DOHH2 (cell line): ENCODE results near the gene MBD2.

ENCODE experiments used
- H3F3A ChIP-seq: fragments of 200-600 bp; sonication (generic), shearing (Covaris generic); 2 replicates; pipeline ENCODE4 v1.6.0; 2016; ENCODE audit warnings: antibody characterized with exemption, mild to moderate bottlenecking; ENCODE audit not compliant: control insufficient read depth, insufficient read depth
- H3K27ac ChIP-seq: fragments of 200-600 bp; sonication (generic); 2 replicates; pipeline ENCODE4 v1.5.1; 2014; ENCODE audit warnings: low read depth, mild to moderate bottlenecking, low read length, moderate library complexity
- H3K27me3 ChIP-seq: fragments of 200-600 bp; sonication (generic); 2 replicates; pipeline ENCODE4 v1.6.1; 2014; ENCODE audit warnings: mild to moderate bottlenecking, low read length, mixed read lengths; ENCODE audit not compliant: control insufficient read depth
- H3K36me3 ChIP-seq: fragments of 200-600 bp; sonication (generic); 2 replicates; pipeline ENCODE4 v1.6.1; 2014; ENCODE audit warnings: mild to moderate bottlenecking, low read length, moderate library complexity, mixed read lengths; ENCODE audit not compliant: control insufficient read depth
- H3K4me1 ChIP-seq: fragments of 200-600 bp; sonication (generic); 2 replicates; pipeline ENCODE4 v1.6.1; 2014; ENCODE audit warnings: mild to moderate bottlenecking, low read length, mixed read lengths; ENCODE audit not compliant: control insufficient read depth
- H3K4me2 ChIP-seq: fragments of 200-600 bp; sonication (generic); 2 replicates; pipeline ENCODE4 v1.6.0; 2014; ENCODE audit warnings: mild to moderate bottlenecking, low read length, moderate library complexity
- H3K4me3 ChIP-seq: fragments of 200-600 bp; sonication (generic); 2 replicates; pipeline ENCODE4 v1.5.1; 2014; ENCODE audit warnings: mild to moderate bottlenecking, low read length, mixed read lengths
- H3K79me2 ChIP-seq: fragments of 200-600 bp; sonication (generic); 2 replicates; pipeline ENCODE4 v1.6.1; 2014; ENCODE audit warnings: mild to moderate bottlenecking, low read length, mixed read lengths; ENCODE audit not compliant: control insufficient read depth
- H3K9me2 ChIP-seq: fragments of 200-600 bp; sonication (generic); replicated peaks from 2 replicates; pipeline ENCODE4 v1.6.1; 2014; ENCODE audit warnings: mild to moderate bottlenecking, low read length, mixed read lengths; ENCODE audit not compliant: control insufficient read depth
- H3K9me3 ChIP-seq: fragments of 200-600 bp; sonication (generic); 2 replicates; pipeline ENCODE4 v1.6.1; 2014; ENCODE audit warnings: antibody characterized with exemption, low read length, mixed read lengths; ENCODE audit not compliant: control insufficient read depth, insufficient read depth
- H4K20me1 ChIP-seq: fragments of 200-600 bp; sonication (generic); 2 replicates; pipeline ENCODE4 v1.6.0; 2014; ENCODE audit warnings: low read depth, mild to moderate bottlenecking, antibody characterized with exemption, low read length, moderate library complexity; ENCODE audit not compliant: control insufficient read depth, insufficient read depth
- EZH2phosphoT487 ChIP-seq: fragments of 200-600 bp; sonication (generic); IDR thresholded peaks from 2 replicates; pipeline ENCODE4 v1.6.1; 2017; ENCODE audit warnings: borderline replicate concordance, mild to moderate bottlenecking, antibody characterized with exemption, low read length, moderate library complexity, mixed read lengths
- TF ChIP-seq, protein P1 (sequence below): fragments of 200-600 bp; sonication (generic); IDR thresholded peaks from one replicate; pipeline ENCODE4 v1.5.1; 2014; ENCODE audit warnings: antibody characterized with exemption, mild to moderate bottlenecking, low read depth, low read length; ENCODE audit not compliant: poor library complexity, severe bottlenecking

Gene MBD2

DNA sequence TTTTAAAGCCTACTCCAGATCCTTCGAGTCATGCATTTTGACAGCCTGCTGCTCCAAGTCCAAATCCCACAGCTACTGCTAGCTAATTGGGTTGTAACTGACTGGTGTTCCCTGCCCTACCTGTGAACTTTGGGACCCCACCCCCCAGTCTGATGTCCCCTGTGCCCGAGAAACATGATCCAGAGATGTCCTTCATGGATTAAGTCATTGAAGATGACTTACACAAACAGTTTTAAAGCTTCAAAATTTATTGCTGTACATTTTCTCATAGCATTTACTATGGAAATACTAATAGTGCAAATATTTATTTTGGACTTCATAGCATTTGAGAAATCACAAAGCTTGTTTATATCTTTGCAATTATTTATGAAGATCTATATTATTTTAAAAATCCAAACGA is 73.1 kb downstream of the MBD2 start:
- no peaks in the 10 kb centered on the region for H3K4me1 ChIP-seq
- TF ChIP-seq EZH2phosphoT487: no peak
- TF ChIP-seq, protein P1, sequence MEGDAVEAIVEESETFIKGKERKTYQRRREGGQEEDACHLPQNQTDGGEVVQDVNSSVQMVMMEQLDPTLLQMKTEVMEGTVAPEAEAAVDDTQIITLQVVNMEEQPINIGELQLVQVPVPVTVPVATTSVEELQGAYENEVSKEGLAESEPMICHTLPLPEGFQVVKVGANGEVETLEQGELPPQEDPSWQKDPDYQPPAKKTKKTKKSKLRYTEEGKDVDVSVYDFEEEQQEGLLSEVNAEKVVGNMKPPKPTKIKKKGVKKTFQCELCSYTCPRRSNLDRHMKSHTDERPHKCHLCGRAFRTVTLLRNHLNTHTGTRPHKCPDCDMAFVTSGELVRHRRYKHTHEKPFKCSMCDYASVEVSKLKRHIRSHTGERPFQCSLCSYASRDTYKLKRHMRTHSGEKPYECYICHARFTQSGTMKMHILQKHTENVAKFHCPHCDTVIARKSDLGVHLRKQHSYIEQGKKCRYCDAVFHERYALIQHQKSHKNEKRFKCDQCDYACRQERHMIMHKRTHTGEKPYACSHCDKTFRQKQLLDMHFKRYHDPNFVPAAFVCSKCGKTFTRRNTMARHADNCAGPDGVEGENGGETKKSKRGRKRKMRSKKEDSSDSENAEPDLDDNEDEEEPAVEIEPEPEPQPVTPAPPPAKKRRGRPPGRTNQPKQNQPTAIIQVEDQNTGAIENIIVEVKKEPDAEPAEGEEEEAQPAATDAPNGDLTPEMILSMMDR: no peak
- H3F3A ChIP-seq: peaks cover 41% of the 10 kb centered on the region
- no peak overlapping the region for H3K27ac ChIP-seq
- H3K4me3 ChIP-seq: no peak overlapping the region
- no peaks in the 10 kb centered on the region for H3K27me3 ChIP-seq
- H3K9me2 ChIP-seq: no peaks in the 10 kb centered on the region
- 0 out of 2 replicates have a peak, but pooled peaks cover 7% of the 10 kb centered on the region for H4K20me1 ChIP-seq
- H3K4me2 ChIP-seq: no peak overlapping the region
- no peaks in the 10 kb centered on the region for H3K79me2 ChIP-seq
- peaks cover 50% of the 10 kb centered on the region for H3K36me3 ChIP-seq
- no peaks in the 10 kb centered on the region for H3K9me3 ChIP-seq

DNA sequence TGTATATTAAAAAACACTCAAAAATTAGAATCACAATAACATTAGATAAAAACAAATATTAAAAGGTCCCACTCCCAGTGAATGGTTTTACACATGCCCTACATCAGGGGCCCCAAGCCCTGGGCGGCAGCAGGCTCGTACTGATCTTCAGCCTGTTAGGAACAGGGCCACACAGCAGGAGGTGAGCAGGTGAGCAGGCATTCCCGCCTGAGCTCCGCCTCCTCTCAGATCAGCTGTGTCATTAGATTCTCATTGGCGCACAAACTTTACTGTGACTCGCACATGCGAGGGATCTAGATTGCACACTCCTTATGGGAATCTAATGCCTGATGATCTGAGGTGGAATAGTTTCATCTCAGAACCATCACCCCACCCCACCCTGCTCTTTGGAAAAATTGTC is 74.2 kb downstream of the MBD2 start:
- Histone ChIP-seq H3K9me3 (no peaks in the 10 kb centered on the region), H3K27me3 (no peaks in the 10 kb centered on the region), H3K36me3 (peaks cover 38% of the 10 kb centered on the region), H3F3A (peaks cover 37% of the 10 kb centered on the region), H3K4me3 (no peak overlapping the region), H3K4me2 (no peak overlapping the region), H4K20me1 (no peaks in the 10 kb centered on the region), H3K79me2 (no peaks in the 10 kb centered on the region), H3K9me2 (no peaks in the 10 kb centered on the region), H3K4me1 (no peaks in the 10 kb centered on the region), H3K27ac (no peak overlapping the region)
- TF ChIP-seq EZH2phosphoT487: no peak
- TF ChIP-seq, protein P1: no peak

DNA sequence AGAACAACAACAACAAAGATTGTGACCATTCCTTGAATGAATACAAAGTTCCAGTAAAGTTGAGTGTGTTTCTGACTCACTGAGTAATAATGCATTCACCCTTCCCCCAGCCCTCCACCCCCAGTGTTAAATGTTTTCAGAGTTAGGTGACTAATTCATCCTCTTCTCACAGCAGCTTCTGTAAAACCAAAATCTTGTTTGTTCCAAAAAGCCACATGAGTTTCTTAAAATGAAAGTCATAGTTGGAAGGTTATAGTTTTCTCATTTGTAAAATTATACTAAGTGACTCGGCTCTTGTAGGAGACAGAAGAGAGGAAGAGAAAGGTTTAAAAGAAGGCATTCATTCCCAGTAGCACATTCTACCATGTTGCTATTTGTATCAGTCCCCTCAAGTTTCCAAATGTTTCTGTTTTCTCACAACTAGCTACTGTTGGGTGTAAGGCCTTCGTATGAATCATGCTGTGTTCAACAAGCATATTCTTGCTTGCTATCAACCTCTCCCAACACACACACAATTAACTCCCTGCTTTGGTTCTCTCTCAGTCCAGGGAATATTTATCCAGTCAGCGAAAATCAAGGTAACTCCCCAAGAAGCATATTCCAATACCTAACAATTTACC is 75.3 kb downstream of the MBD2 start:
- Histone ChIP-seq H3K9me3 (no peaks in the 10 kb centered on the region; the same call in 1 of the 2 replicates), H3K4me1 (no peaks in the 10 kb centered on the region), H3K4me2 (no peak overlapping the region), H3K27ac (no peak overlapping the region), H3K79me2 (no peaks in the 10 kb centered on the region), H4K20me1 (no peaks in the 10 kb centered on the region), H3F3A (peaks cover 32% of the 10 kb centered on the region), H3K27me3 (no peaks in the 10 kb centered on the region), H3K9me2 (no peaks in the 10 kb centered on the region), H3K4me3 (no peak overlapping the region), H3K36me3 (peaks cover 28% of the 10 kb centered on the region)
- TF ChIP-seq, protein P1: no peak
- TF ChIP-seq EZH2phosphoT487: no peak
